ENCODE data around the gene FIZ1. TPM values are rescaled to one million over a fixed set of nuclear protein-coding genes. Genes with fewer than 3 reads are reported as not detected.
"Not testable (repeated sequence)": the region's sequence is repeated elsewhere in the genome, so short reads cannot be mapped to it uniquely, and the experiment has no call there.

FIZ1 gene
- polyA plus RNA-seq, 4 donors = 19.6 to 23.0 (median 20.3) TPM

DNA sequence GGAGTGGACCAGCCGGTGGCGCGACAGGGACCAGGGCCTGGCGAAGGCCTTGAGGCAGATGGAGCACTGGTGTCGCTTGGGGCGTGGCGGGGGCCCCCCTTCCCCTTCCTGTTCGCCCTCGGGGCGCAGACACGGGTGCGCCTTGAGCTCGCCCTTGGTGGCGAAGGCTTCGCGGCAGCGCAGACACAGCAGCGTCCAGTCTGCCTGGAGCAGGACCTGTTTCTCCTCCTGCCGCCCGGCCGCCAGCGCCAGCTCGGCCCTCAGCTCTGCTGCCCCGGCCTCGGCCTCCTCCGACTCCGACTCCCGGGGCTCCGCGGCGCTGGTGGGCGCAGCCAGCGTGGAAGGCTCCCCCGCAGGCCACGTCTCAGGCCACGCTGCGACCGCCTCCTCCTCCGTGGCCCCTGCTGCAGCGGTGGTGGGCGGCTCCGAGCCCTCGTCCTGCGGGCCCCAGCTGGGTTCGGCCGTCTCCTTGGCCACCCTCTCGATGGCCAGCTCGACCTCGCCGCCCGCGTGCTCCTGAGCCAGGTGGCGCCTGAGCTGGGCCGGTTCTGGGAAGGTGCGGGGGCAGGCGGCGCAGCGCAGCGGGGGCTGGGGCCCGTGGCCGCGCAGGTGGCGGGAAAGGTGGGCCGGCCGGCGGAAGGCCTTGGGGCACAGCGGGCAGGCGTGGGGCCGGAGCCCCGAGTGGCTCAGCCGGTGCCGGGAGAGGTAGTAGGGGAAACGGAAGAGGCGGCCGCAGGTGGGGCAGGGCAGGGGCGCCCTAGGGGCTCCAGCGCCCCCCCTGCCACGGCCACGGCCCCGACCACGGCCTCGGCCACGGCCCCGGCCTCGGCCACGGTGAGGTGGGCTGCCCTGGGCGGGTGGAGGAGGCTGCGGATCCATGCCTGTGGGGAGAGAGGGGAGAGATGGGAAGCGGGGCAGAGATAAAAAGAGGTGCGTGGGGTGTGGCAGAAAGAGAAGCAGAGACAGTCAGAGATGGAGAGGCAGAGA is 20.3 kb downstream of the FIZ1 start:
- DNase-seq (ENCODE audit: low read depth in 4 of 4, low spot score in 3 of 4) = no peak

DNA sequence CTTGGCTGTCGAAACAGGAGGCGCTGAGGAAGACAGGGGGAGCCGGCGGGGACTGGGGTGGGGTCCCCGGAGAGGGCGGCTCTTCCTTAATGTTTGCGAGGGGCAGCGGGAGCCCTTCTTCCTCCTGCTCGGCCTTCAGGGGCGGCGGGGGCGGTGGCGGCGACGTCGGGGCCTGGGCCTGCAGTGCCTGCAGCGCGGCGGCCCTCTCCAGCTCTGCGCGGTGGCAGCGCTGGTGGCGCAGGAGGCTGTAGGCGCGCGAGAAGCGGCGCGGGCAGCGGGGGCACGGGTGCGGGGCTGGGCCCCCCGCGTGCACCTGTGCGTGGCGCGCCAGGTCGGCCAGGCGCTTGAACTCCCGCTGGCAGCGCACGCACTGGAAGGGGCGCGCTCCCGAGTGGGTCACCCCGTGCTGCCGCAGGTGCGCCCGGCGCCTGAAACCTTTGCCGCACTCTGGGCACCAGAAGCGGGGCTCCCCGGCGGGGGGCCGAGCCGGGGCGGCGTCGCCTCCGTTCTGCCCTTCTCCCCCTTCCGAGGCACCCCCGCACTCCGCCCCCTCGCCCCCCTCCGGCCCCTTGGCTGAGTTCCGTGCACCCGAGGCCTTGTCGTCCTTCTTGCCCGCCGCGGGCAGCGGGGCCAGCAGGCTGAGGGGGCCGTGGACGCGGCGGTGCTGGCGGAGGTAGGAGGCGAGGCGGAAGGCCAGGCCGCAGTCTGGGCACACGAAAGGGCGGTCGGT is 21.1 kb downstream of the FIZ1 start:
- DNase-seq (ENCODE audit: low read depth in 4 of 4, low spot score in 3 of 4) = no peak

- no peak for DNase-seq (ENCODE audit: low read depth in 4 of 4, low spot score in 3 of 4)
Observed at GRCh38 chr19:55576746-55577145, 22.6 kb downstream of the FIZ1 start.

DNA sequence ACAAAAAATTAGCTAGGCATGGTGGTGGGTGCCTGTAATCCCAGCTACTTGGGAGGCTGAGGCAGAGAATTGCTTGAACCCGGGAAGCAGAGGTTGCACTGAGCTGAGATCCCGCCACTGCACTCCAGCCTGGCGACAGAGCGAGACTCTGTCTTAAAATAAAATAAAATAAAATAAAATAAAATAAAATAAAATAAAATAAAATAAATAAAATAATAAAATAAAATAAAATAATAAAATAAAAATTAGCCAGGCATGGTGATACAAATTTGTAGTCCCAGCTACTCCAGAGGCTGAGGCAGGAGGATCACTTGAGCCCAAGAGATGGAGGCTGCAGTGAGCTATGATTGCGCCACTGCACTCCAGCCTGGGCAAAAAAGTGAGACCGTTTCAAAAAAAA is 25.4 kb downstream of the FIZ1 start:
- DNase-seq (ENCODE audit: low read depth in 4 of 4, low spot score in 3 of 4) = not testable (repeated sequence)

DNA sequence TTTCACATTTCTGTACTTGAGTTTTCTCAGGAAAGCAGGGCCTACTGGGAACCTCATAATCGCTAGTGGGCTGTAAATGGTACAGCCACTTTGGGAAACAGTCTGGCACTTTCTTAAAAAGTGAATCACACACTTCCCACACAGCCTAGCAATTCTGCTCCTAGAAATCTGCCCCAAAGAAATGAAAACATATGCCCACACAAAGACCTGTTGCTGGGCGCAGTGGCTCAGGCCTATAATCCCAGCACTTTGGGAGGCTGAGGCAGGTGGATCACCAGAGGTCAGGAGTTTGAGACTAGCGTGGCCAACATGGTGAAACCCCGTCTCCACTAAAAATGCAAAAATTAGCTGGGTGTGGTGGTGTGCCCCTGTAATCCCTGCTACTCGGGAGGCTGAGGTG is 29.8 kb downstream of the FIZ1 start:
- not testable (repeated sequence) for DNase-seq (ENCODE audit: low read depth in 4 of 4, low spot score in 3 of 4)

DNA sequence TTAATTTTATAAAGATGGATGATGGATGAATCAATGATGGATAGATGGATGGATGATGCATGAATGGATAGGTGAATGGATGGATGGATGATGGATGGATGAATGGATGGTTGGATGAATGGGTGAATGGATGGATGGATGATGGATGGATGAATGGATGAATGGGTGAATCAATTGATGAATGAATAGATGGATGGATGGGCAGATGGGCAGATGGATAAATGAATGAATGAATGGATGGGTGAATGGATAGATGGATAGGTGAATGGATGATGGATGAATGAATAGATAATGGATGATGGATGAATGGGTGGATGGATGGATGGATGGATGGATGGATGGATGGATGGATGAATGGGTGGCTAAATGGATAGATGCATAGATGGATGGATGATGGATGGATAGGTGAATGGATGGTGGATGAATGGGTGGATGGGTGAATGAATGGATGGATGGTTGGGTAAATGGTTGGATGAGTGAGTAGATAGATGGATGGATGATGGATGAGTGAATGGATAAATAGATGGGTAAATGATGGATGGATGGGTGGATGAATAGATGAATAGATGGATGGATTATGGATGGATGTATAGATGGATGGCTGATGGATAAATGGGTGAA is 31.5 kb downstream of the FIZ1 start:
- DNase-seq (ENCODE audit: low read depth in 4 of 4, low spot score in 3 of 4) = no peak

DNA sequence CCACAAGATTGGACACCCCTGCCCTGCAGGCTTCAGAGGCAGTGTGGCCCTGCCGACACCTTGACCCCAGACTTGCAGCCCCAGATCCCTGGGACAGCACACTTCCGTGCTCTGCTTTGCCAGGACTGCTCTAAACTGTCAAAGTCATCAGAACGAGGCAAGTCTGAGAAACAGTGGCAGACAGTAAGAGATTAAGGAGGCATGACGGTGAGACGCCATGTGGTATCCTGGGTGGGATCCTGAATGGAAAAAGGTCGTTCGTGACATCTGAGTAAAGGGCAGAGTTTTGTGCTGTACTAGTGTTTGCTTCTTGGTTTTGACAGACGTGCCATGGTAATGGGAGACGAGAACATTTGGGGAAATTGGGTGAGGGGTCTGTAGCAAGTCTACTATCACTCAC is 32.5 kb downstream of the FIZ1 start:
- DNase-seq (ENCODE audit: low read depth in 4 of 4, low spot score in 3 of 4) = no peak

GRCh38 chr19:55563261-55563690 is 36.0 kb downstream of the FIZ1 start:
- no peak for DNase-seq (ENCODE audit: low read depth in 4 of 4, low spot score in 3 of 4)

DNA sequence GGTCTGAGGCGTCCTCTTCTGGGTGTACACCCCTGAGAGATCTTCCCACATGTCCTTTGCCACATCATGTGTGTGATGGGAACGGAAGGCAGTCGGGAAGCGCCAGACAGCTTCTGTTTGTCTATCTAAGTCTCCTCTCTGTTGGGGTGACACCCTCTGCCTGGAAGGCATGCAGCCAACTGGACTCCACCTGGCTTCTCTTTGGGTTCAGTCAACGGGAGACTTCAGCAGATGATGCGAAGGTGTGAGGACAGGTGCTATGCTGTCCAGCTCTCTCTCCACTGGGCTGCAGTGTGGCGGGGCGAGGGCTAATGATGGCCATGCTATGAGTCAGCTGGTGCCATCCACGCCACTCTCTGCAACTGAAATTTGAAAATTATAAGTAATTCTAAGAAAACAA is 39.6 kb downstream of the FIZ1 start:
- DNase-seq (ENCODE audit: low read depth in 4 of 4, low spot score in 3 of 4) = no peak

DNA sequence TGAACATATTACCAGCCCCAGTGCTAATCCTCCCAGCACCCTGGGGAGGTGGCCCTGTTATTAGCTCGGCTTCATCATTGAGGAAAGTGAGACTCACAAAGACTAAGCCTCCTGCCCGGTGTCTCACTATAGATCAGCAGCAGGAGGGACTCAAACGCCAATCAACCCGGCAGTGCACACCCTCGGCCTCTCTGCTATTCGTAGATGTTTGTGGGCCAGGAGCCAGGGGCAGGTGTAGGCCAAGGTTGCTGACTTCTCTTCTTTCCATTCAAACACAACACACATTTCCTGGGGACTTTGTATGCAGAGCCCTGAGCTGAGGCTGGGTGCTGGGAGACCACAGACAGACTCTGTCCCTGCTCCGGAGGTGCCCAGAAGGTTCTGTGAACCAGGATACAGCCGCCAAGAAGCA is 44.6 kb downstream of the FIZ1 start:
- no peak for DNase-seq (ENCODE audit: low read depth in 4 of 4, low spot score in 3 of 4)

DNA sequence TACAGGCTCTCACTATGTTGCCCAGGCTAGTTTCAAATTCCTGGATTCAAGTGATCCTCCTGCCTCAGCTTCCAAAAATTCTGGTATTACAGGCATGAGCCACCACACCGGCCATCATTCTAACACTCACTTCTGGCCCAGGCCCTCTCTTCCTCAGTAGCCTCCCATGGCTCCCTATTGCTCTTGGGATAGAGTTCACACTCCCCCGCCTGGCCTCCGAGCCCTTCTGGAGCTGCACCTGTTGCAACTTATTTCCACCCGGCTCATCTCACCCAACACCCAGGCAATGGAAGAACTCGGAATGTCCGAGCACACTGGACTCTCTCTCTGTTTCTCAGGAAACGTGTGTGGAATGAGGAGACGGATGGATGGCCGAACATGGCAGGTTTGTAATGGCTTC is 45.0 kb downstream of the FIZ1 start:
- DNase-seq (ENCODE audit: low read depth in 4 of 4, low spot score in 3 of 4) = no peak

GRCh38 chr19:55553217-55554182 is 45.8 kb downstream of the FIZ1 start:
- DNase-seq (ENCODE audit: low read depth in 4 of 4, low spot score in 3 of 4) = no peak

GRCh38 chr19:55552620-55553019 is 46.7 kb downstream of the FIZ1 start:
- DNase-seq (ENCODE audit: low read depth in 4 of 4, low spot score in 3 of 4) = no peak

DNA sequence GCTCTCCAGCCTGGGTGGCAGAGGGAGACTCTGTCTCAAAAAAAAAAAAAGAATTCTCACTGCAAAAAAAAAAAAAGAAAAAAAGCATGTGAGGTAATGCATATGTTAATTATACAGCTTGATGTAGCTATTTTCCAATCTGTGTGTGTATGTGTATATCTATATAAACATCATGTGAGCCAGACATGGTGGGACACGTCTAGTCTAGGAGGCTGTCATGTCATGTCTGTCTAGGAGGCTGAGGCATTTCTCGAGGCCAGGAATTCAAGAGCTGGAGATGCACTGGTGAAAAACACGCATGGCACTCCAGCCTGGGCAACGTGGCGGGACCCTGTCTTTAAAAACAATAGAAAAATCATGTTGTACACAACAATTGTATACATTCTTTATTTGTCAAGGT is 47.1 kb downstream of the FIZ1 start:
- DNase-seq (ENCODE audit: low read depth in 4 of 4, low spot score in 3 of 4) = no peak

DNA sequence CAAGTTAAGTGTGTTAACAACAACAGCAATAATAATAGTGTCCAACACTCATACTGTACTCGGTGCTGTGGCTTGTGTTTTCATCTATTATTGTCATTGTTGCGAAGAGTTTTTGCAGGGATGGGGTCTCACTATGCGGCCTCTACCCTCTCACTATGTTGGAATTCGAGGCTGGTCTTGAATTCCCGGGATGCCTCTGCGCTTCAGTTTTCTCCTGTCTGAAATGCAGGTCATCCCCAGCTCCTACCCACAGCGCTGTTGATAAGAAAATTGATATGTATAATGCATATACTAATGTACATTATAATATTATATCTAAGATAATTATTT is 49.0 kb downstream of the FIZ1 start:
- no peak for DNase-seq (ENCODE audit: low read depth in 4 of 4, low spot score in 3 of 4)

DNA sequence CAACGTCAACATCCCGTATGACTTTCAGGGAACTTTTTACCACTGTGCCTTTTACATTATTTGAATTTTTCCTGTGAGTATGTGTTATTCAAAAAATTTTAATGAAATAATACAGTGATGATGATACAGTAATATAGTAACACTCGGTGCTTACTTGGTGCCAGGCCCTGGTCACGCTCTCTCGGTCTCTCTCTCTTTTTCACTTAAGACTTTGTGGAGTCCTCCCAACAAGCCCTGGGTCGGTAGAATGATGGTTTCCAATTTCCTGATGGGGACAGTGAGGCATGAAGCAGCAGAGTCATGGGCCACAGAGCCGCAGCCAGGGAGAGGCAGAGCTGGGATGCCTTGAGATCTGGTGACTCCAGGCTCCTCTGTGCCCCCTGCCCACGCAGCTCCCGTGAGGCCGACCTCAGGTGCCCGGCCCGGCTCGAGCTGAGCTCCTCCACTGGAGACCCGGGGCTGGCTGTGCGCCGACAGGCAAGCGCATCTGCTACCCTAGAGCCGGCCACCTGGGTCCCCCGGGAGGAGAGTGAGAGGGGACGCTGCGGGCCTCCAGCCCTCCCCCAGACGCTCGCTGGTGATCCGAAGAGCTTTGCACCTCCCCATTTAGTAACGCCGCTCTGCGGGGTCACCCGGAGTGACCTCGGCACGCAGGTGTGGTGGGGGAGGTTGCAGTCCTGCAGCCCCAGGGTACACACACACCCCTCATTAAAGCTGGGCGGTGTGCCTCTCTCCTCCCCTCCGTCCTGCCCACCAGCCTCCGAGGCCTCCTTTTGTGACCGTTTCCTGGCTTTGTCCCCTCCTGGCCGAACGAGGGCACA is 49.6 kb downstream of the FIZ1 start:
- peak in 2 of 4 donors; percentile 74 to 77 for DNase-seq (ENCODE audit: low read depth in 4 of 4, low spot score in 3 of 4)

- no peak for DNase-seq (ENCODE audit: low read depth in 4 of 4, low spot score in 3 of 4)
Observed at GRCh38 chr19:55546822-55547614, 52.3 kb downstream of the FIZ1 start.

GRCh38 chr19:55546011-55546410 is 53.3 kb downstream of the FIZ1 start:
- DNase-seq (ENCODE audit: low read depth in 4 of 4, low spot score in 3 of 4) = no peak

GRCh38 chr19:55545443-55545842 is 53.9 kb downstream of the FIZ1 start, which contains the start of gene SBK3:
TSS of gene SBK3 (minus strand) at chr19:55545543. CDS start at chr19:55545543, 0 bp downstream.
- no peak for DNase-seq (ENCODE audit: low read depth in 4 of 4, low spot score in 3 of 4)

Measured in right renal pelvis (tissue), 4 donors.